A549 (cell line): ENCODE measurements around the gene VPS18.

Experiments
- CTCF ChIP-seq: fragments of >200 bp; sonication (Bioruptor Twin); formaldehyde crosslinking; IDR thresholded peaks from 3 replicates; pipeline ENCODE4 v1.5.1; 2016
- EP300 ChIP-seq, 2 experiments: fragments of >200 bp; sonication (Bioruptor Twin); formaldehyde crosslinking; IDR thresholded peaks; 2 replicates in 1 of 2; 3 replicates in 1 of 2; pipeline ENCODE4 v1.6.1; 2016 to 2017
- ESRRA ChIP-seq: fragments of 150-350 bp; IDR thresholded peaks from 2 replicates; pipeline ENCODE4 v1.6.1; 2014; ENCODE audit warnings: mild to moderate bottlenecking, low read length, borderline replicate concordance
- MAX ChIP-seq: IDR thresholded peaks from 2 replicates; pipeline ENCODE4 v1.6.1; 2012
- POLR2AphosphoS2 ChIP-seq: conservative IDR thresholded peaks from 2 replicates; pipeline ENCODE4 v1.6.1; 2012; ENCODE audit warnings: low read length, improper control_type of control experiment, inconsistent platforms
- REST ChIP-seq: fragments of 200-600 bp; sonication (generic); IDR thresholded peaks from 2 replicates; pipeline ENCODE4 v1.6.1; 2016; ENCODE audit warnings: antibody characterized with exemption, mild to moderate bottlenecking, moderate library complexity
- RFX5 ChIP-seq: fragments of 450-650 bp; IDR thresholded peaks from 2 replicates; pipeline ENCODE4 v1.7.1; 2014; ENCODE audit warnings: antibody characterized with exemption, mild to moderate bottlenecking, moderate library complexity
- RNF2 ChIP-seq: fragments of 200-600 bp; sonication (generic); IDR thresholded peaks from 2 replicates; pipeline ENCODE4 v1.6.1; 2016; ENCODE audit warnings: low read depth, mild to moderate bottlenecking, antibody characterized with exemption, moderate library complexity, borderline replicate concordance
- TP53 ChIP-seq: fragments of 250-450 bp; sonication (Bioruptor Pico); IDR thresholded peaks from 2 replicates; pipeline ENCODE4 v1.5.0; 2021; ENCODE audit warnings: mild to moderate bottlenecking, moderate library complexity
- TF ChIP-seq, protein P1 (sequence below): fragments of >200 bp; sonication (Bioruptor Twin); formaldehyde crosslinking; IDR thresholded peaks from 3 replicates; pipeline ENCODE4 v1.6.1; 2016

DNA sequence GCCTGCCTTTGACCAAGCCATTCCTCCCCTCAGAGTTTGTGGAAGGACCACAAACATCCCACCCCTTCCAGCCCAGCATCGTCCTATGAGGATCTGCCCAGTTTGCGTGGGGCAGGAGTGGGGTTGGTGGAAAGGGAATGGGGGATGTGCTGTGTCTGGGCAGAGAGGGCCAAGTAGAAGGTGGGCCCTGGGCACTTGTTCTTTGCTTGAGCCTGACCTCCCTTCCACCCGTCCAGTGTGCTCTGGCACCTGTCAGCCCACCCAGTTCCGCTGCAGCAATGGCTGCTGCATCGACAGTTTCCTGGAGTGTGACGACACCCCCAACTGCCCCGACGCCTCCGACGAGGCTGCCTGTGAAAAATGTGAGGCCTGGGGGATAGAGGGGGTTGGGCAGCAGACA is 40.1 kb upstream of the VPS18 start:
- TF ChIP-seq REST (no peak), CTCF (no peak), RFX5 (no peak), ESRRA (no peak), EP300 (IDR thresholded peaks at IDR 0.05) (no peak), TP53 (CRISPR knock-in tag) (no peak), POLR2AphosphoS2 (no peak), RNF2 (no peak), MAX (no peak)
- TF ChIP-seq, protein P1, sequence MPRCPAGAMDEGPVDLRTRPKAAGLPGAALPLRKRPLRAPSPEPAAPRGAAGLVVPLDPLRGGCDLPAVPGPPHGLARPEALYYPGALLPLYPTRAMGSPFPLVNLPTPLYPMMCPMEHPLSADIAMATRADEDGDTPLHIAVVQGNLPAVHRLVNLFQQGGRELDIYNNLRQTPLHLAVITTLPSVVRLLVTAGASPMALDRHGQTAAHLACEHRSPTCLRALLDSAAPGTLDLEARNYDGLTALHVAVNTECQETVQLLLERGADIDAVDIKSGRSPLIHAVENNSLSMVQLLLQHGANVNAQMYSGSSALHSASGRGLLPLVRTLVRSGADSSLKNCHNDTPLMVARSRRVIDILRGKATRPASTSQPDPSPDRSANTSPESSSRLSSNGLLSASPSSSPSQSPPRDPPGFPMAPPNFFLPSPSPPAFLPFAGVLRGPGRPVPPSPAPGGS = no peak
